ENCODE measurements around the gene CRACR2A. TPM values are rescaled to one million over a fixed set of nuclear protein-coding genes. Genes with fewer than 3 reads are reported as not detected.

CRACR2A gene
- total RNA-seq, 1 donor from 2014 or later = 6.5 TPM

DNA sequence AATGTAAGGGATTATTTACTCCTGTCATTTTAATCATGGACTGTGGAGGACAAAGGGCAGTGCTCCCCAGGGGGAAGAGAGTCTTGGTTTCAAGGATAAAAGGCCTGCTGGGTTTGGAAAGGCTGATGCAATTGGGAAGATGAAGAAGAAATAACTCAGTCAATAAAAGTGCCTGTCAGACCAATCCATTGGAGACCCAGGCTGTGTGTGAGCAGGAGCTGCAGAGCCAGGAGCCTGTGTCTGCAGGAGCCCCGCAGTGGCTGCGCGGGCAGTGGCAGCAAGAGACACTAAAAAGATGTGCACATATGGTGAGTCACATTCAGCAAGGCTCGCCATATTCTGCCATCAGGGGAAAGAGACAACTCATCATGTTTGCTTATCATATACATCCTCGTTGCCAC is 90.4 kb downstream of the CRACR2A start:
- DNase-seq (ENCODE audit: low spot score) = no peak
- peaks cover 3% of the 10 kb centered on the region for H3K27me3 Mint-ChIP-seq (ENCODE audit: unreplicated experiment)
- no peak overlapping the region for H3K27ac Mint-ChIP-seq (ENCODE audit: unreplicated experiment)
- H3K4me3 Mint-ChIP-seq (ENCODE audit: unreplicated experiment) = no peak overlapping the region
- TF ChIP-seq, protein P1, sequence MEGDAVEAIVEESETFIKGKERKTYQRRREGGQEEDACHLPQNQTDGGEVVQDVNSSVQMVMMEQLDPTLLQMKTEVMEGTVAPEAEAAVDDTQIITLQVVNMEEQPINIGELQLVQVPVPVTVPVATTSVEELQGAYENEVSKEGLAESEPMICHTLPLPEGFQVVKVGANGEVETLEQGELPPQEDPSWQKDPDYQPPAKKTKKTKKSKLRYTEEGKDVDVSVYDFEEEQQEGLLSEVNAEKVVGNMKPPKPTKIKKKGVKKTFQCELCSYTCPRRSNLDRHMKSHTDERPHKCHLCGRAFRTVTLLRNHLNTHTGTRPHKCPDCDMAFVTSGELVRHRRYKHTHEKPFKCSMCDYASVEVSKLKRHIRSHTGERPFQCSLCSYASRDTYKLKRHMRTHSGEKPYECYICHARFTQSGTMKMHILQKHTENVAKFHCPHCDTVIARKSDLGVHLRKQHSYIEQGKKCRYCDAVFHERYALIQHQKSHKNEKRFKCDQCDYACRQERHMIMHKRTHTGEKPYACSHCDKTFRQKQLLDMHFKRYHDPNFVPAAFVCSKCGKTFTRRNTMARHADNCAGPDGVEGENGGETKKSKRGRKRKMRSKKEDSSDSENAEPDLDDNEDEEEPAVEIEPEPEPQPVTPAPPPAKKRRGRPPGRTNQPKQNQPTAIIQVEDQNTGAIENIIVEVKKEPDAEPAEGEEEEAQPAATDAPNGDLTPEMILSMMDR (IDR thresholded peaks at IDR 0.05; ENCODE audit: unreplicated experiment) = no peak
- H3K4me1 Mint-ChIP-seq (ENCODE audit: unreplicated experiment) = peaks cover 21% of the 10 kb centered on the region
- H3K36me3 Mint-ChIP-seq (ENCODE audit: low read depth, unreplicated experiment) = no peaks in the 10 kb centered on the region
- no peaks in the 10 kb centered on the region for H3K9me3 Mint-ChIP-seq (ENCODE audit: unreplicated experiment)

DNA sequence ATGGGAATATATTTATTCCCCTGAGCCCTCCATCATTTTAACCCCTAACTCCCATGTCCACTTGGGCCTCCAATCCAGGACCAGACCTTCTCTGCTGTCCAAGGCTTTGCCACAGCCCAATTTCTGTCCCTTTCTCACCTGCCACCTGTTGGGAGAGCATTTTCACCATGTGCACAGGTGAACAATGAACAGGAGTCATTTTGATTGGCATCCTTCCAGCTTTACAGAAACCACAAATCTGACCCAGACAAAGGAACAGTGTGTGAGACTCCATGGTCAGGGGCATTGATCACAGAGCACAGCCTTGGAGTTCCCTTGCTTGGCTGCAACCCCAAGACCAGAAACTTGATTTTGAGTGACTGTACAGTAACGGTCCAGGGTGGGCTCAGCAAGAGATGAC is 91.9 kb downstream of the CRACR2A start:
- Mint-ChIP-seq H3K36me3 (ENCODE audit: low read depth, unreplicated experiment) (no peaks in the 10 kb centered on the region), H3K27me3 (ENCODE audit: unreplicated experiment) (peaks cover 3% of the 10 kb centered on the region), H3K4me3 (ENCODE audit: unreplicated experiment) (no peak overlapping the region), H3K9me3 (ENCODE audit: unreplicated experiment) (no peaks in the 10 kb centered on the region), H3K27ac (ENCODE audit: unreplicated experiment) (no peak overlapping the region), H3K4me1 (ENCODE audit: unreplicated experiment) (peaks cover 21% of the 10 kb centered on the region)
- TF ChIP-seq, protein P1 (IDR thresholded peaks at IDR 0.05; ENCODE audit: unreplicated experiment) = no peak
- DNase-seq (ENCODE audit: low spot score) = no peak

- Mint-ChIP-seq H3K27me3 (ENCODE audit: unreplicated experiment) (no peaks in the 10 kb centered on the region), H3K36me3 (ENCODE audit: low read depth, unreplicated experiment) (no peaks in the 10 kb centered on the region), H3K4me1 (ENCODE audit: unreplicated experiment) (peaks cover 21% of the 10 kb centered on the region), H3K9me3 (ENCODE audit: unreplicated experiment) (no peaks in the 10 kb centered on the region), H3K4me3 (ENCODE audit: unreplicated experiment) (no peak overlapping the region), H3K27ac (ENCODE audit: unreplicated experiment) (no peak overlapping the region)
- peak; percentile 62 for DNase-seq (ENCODE audit: low spot score)
- TF ChIP-seq, protein P1 (IDR thresholded peaks at IDR 0.05; ENCODE audit: unreplicated experiment) = peak; percentile 56
Measured at GRCh38 chr12:3658327-3659163, 94.4 kb downstream of the CRACR2A start.

DNA sequence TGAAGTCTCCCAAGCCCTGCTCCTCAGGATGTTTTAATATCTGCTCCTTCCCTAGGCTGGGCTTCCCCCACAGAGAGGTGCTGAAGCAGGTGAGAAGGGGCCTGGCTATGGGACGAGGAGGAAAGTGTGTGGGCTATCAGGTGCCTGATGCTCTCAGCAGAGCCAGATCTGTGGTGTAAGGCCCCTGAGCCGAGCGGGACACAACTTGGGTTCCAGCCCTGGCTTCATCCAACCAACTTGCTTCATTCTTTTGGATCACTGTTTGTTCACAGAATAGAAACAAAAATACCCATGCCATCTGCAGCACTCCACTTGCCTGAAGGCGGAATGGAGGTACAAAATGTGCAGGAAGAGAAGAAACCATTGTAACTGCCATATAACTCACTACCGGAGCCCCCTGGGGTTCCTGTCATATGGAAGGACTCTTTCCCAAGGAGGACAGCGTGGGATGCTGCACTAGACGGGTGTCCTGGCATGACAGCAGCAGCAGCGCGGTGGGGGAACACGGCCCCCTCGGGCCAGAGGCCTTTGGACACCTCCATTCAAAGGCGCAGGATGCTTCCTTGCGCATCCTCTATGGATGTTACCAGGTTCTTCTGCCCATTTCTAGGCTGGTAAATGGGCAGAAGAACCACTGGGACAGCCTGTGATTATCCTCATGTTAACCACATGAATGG is 95.8 kb downstream of the CRACR2A start:
- DNase-seq (ENCODE audit: low spot score) = no peak
- Mint-ChIP-seq H3K9me3 (ENCODE audit: unreplicated experiment) (no peaks in the 10 kb centered on the region), H3K4me3 (ENCODE audit: unreplicated experiment) (no peak overlapping the region), H3K36me3 (ENCODE audit: low read depth, unreplicated experiment) (no peaks in the 10 kb centered on the region), H3K4me1 (ENCODE audit: unreplicated experiment) (peaks cover 21% of the 10 kb centered on the region), H3K27me3 (ENCODE audit: unreplicated experiment) (no peaks in the 10 kb centered on the region), H3K27ac (ENCODE audit: unreplicated experiment) (no peak overlapping the region)
- TF ChIP-seq, protein P1 (IDR thresholded peaks at IDR 0.05; ENCODE audit: unreplicated experiment) = no peak

Measured in endothelial cell (in vitro differentiated cells).